A673 (cell line): Measurements from ENCODE around the gene FBXW8.

Experiments
- EZH2 ChIP-seq: fragments of 200-600 bp; sonication (generic); IDR thresholded peaks from 2 replicates; pipeline ENCODE4 v1.6.1; 2017; ENCODE audit warnings: borderline replicate concordance, low read depth, mild to moderate bottlenecking, mixed read lengths, antibody characterized with exemption, low read length; ENCODE audit not compliant: poor library complexity, severe bottlenecking
- TF ChIP-seq, protein P1 (sequence below): fragments of 300-800, 200-600 bp; sonication (generic); conservative IDR thresholded peaks from 2 replicates; pipeline ENCODE4 v1.5.1; 2017; ENCODE audit warnings: low read depth, mild to moderate bottlenecking, antibody characterized with exemption, low read length, moderate library complexity, mixed read lengths

GRCh38 chr12:116933512-116934246 lies 22.9 kb downstream of the FBXW8 start:
- TF ChIP-seq EZH2: no peak
- TF ChIP-seq, protein P1, sequence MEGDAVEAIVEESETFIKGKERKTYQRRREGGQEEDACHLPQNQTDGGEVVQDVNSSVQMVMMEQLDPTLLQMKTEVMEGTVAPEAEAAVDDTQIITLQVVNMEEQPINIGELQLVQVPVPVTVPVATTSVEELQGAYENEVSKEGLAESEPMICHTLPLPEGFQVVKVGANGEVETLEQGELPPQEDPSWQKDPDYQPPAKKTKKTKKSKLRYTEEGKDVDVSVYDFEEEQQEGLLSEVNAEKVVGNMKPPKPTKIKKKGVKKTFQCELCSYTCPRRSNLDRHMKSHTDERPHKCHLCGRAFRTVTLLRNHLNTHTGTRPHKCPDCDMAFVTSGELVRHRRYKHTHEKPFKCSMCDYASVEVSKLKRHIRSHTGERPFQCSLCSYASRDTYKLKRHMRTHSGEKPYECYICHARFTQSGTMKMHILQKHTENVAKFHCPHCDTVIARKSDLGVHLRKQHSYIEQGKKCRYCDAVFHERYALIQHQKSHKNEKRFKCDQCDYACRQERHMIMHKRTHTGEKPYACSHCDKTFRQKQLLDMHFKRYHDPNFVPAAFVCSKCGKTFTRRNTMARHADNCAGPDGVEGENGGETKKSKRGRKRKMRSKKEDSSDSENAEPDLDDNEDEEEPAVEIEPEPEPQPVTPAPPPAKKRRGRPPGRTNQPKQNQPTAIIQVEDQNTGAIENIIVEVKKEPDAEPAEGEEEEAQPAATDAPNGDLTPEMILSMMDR: no peak
